Adipocyte (in vitro differentiated cells): ENCODE results near the gene ERCC4.

ENCODE experiments used
- DNase-seq: peaks from one replicate; pipeline ENCODE4 v3.0.0-alpha.2; 2015; ENCODE audit warnings: low read depth
- H3K27me3 ChIP-seq: replicated peaks from 2 replicates; pipeline ENCODE4 v1.7.0; 2013; ENCODE audit warnings: mild to moderate bottlenecking, low read length, moderate library complexity; ENCODE audit not compliant: control insufficient read depth, insufficient read depth
- H3K36me3 ChIP-seq: 2 replicates; pipeline ENCODE4 v1.7.0; 2013; ENCODE audit warnings: low read length, mild to moderate bottlenecking, moderate library complexity; ENCODE audit not compliant: control insufficient read depth, insufficient read depth, severe bottlenecking
- H3K4me1 ChIP-seq: 2 replicates; pipeline ENCODE4 v1.7.0; 2013; ENCODE audit warnings: mild to moderate bottlenecking, low read length, moderate library complexity; ENCODE audit not compliant: control insufficient read depth, insufficient read depth
- H3K4me3 ChIP-seq: 2 replicates; pipeline ENCODE4 v1.7.0; 2013; ENCODE audit warnings: mild to moderate bottlenecking, low read length, moderate library complexity
- H3K9ac ChIP-seq: 2 replicates; pipeline ENCODE4 v1.7.0; 2013; ENCODE audit warnings: mild to moderate bottlenecking, low read length, moderate library complexity
- H3K9me3 ChIP-seq: 2 replicates; pipeline ENCODE4 v1.7.0; 2013; ENCODE audit warnings: mild to moderate bottlenecking, low read length, moderate library complexity; ENCODE audit not compliant: control insufficient read depth

Gene ERCC4

GRCh38 chr16:13931845-13932244 is 11.9 kb downstream of the ERCC4 start:
- peaks cover 10% of the 10 kb centered on the region for H3K9me3 ChIP-seq
- peaks cover 14% of the 10 kb centered on the region for H3K4me1 ChIP-seq
- H3K9ac ChIP-seq, result no peak overlapping the region
- H3K27me3 ChIP-seq, result no peaks in the 10 kb centered on the region
- no peak for DNase-seq
- H3K36me3 ChIP-seq, result peaks cover 39% of the 10 kb centered on the region
- H3K4me3 ChIP-seq, result no peak overlapping the region

GRCh38 chr16:13935408-13935807 is 15.5 kb downstream of the ERCC4 start:
- peaks cover 50% of the 10 kb centered on the region for H3K36me3 ChIP-seq
- H3K27me3 ChIP-seq, result no peaks in the 10 kb centered on the region
- H3K9me3 ChIP-seq, result peaks cover 10% of the 10 kb centered on the region
- no peak overlapping the region for H3K9ac ChIP-seq
- peaks cover 16% of the 10 kb centered on the region for H3K4me1 ChIP-seq
- no peak overlapping the region for H3K4me3 ChIP-seq
- DNase-seq, result no peak

GRCh38 chr16:13936155-13936554 is 16.2 kb downstream of the ERCC4 start:
- Histone ChIP-seq H3K9me3 (peaks cover 10% of the 10 kb centered on the region), H3K36me3 (peaks cover 47% of the 10 kb centered on the region), H3K27me3 (no peaks in the 10 kb centered on the region), H3K9ac (no peak overlapping the region), H3K4me1 (peaks cover 21% of the 10 kb centered on the region), H3K4me3 (no peak overlapping the region)
- DNase-seq, result no peak

- Histone ChIP-seq H3K4me1 (peaks cover 21% of the 10 kb centered on the region), H3K9me3 (peaks cover 10% of the 10 kb centered on the region), H3K36me3 (peaks cover 44% of the 10 kb centered on the region), H3K27me3 (no peaks in the 10 kb centered on the region), H3K4me3 (peak overlapping the region; percentile 40), H3K9ac (no peak overlapping the region)
- peak; percentile 64 for DNase-seq
Measured at GRCh38 chr16:13936596-13937081, 16.7 kb downstream of the ERCC4 start.

DNA sequence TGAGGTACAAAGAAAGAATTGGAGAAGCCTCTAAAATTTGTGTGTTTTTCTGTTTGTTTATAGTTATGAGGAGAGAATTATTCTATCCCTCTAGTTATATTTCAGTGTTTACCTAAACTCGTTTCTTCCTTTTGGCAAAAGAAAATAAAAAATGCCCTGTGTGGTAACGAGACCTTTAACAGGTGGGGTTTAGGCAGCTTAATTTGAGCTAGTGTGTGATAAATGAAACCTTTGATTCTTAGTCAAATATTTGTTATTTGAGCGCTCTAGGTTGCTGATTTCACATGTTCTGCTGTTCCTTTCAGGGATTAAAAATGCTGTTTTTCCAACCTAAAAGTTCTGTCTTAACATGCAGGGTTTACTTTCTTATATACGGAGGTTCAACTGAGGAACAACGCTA is 17.5 kb downstream of the ERCC4 start:
- H3K4me1 ChIP-seq, result peaks cover 21% of the 10 kb centered on the region
- H3K36me3 ChIP-seq, result peaks cover 39% of the 10 kb centered on the region
- no peaks in the 10 kb centered on the region for H3K27me3 ChIP-seq
- H3K9me3 ChIP-seq, result peaks cover 10% of the 10 kb centered on the region
- no peak overlapping the region for H3K9ac ChIP-seq
- no peak for DNase-seq
- no peak overlapping the region for H3K4me3 ChIP-seq

- H3K4me3 ChIP-seq, result no peak overlapping the region
- H3K36me3 ChIP-seq, result peaks cover 39% of the 10 kb centered on the region
- H3K4me1 ChIP-seq, result peaks cover 21% of the 10 kb centered on the region
- H3K9me3 ChIP-seq, result peaks cover 10% of the 10 kb centered on the region
- DNase-seq, result no peak
- no peaks in the 10 kb centered on the region for H3K27me3 ChIP-seq
- H3K9ac ChIP-seq, result no peak overlapping the region
Measured at GRCh38 chr16:13938480-13938879, 18.5 kb downstream of the ERCC4 start.

- no peaks in the 10 kb centered on the region for H3K27me3 ChIP-seq
- H3K4me1 ChIP-seq, result peaks cover 24% of the 10 kb centered on the region
- H3K9ac ChIP-seq, result no peak overlapping the region
- peaks cover 28% of the 10 kb centered on the region for H3K36me3 ChIP-seq
- DNase-seq, result no peak
- peaks cover 5% of the 10 kb centered on the region for H3K9me3 ChIP-seq
- H3K4me3 ChIP-seq, result no peak overlapping the region
Measured at GRCh38 chr16:13939821-13940220, 19.9 kb downstream of the ERCC4 start.

GRCh38 chr16:13940397-13940933 is 20.5 kb downstream of the ERCC4 start:
- DNase-seq, result no peak
- Histone ChIP-seq H3K36me3 (peaks cover 28% of the 10 kb centered on the region), H3K9ac (no peak overlapping the region), H3K27me3 (no peaks in the 10 kb centered on the region), H3K4me3 (no peak overlapping the region), H3K4me1 (peaks cover 28% of the 10 kb centered on the region), H3K9me3 (peaks cover under 1% of the 10 kb centered on the region)

GRCh38 chr16:13944816-13945215 is 24.9 kb downstream of the ERCC4 start:
- no peaks in the 10 kb centered on the region for H3K9me3 ChIP-seq
- no peaks in the 10 kb centered on the region for H3K27me3 ChIP-seq
- no peak overlapping the region for H3K4me3 ChIP-seq
- peaks cover 42% of the 10 kb centered on the region for H3K36me3 ChIP-seq
- H3K9ac ChIP-seq, result no peak overlapping the region
- no peak for DNase-seq
- H3K4me1 ChIP-seq, result peaks cover 13% of the 10 kb centered on the region

DNA sequence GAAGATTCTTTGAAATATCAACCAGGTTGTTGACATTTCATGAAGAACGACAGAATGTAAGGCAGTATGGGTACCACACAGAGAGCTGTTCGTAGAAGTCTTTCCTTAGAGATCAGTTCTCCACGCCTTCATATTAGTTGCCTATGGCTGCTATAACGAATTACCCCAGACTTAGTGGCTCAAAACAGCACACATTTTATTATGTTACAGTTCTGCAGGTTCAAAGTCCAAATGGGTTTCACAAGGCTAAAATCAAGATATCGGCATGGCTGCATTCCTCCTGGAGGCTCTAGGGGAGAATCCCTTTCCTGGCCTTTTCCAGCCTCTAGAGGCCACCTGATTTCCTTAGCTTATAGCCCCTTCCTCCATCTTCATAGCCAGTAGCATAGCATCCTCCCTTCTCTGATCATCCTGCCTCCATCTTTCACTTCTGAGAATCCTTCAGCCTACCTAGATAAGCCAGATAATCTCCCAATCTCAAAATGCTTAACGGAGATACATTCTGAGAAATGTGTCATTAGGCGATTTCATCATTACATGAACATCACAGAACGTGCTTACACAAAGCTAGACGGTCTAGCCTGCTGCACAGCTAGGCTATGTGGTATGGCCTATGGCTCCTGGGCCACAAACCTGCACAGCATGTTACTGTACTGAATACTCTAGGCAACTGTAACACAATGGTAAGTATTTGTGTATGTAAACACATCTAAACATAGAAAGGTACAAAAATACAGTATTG is 26.0 kb downstream of the ERCC4 start:
- Histone ChIP-seq H3K9me3 (no peaks in the 10 kb centered on the region), H3K36me3 (peaks cover 42% of the 10 kb centered on the region), H3K9ac (no peak overlapping the region), H3K4me1 (peaks cover 10% of the 10 kb centered on the region), H3K27me3 (no peaks in the 10 kb centered on the region), H3K4me3 (no peak overlapping the region)
- no peak for DNase-seq

DNA sequence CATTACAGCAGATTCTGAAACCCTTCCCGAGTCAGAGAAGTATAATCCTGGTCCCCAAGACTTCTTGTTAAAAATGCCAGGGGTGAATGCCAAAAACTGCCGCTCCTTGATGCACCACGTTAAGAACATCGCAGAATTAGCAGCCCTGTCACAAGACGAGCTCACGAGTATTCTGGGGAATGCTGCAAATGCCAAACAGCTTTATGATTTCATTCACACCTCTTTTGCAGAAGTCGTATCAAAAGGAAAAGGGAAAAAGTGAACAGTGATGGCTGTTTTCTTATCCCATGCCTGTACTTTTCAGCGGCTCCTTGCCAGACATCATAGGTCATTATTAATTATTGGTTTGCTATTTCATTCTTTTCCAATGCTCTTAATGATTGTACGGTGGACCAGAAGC is 28.1 kb downstream of the ERCC4 start:
- Histone ChIP-seq H3K9ac (no peak overlapping the region), H3K9me3 (no peaks in the 10 kb centered on the region), H3K27me3 (no peaks in the 10 kb centered on the region), H3K4me3 (no peak overlapping the region), H3K4me1 (peaks cover 23% of the 10 kb centered on the region), H3K36me3 (peaks cover 42% of the 10 kb centered on the region)
- no peak for DNase-seq
